Measurements from ENCODE around the gene FOSB. TPM values are rescaled to one million over a fixed set of nuclear protein-coding genes. Genes with fewer than 3 reads are reported as not detected.

FOSB gene
- total RNA-seq, 1 donor from 2014 or later: 20.4 TPM

DNA sequence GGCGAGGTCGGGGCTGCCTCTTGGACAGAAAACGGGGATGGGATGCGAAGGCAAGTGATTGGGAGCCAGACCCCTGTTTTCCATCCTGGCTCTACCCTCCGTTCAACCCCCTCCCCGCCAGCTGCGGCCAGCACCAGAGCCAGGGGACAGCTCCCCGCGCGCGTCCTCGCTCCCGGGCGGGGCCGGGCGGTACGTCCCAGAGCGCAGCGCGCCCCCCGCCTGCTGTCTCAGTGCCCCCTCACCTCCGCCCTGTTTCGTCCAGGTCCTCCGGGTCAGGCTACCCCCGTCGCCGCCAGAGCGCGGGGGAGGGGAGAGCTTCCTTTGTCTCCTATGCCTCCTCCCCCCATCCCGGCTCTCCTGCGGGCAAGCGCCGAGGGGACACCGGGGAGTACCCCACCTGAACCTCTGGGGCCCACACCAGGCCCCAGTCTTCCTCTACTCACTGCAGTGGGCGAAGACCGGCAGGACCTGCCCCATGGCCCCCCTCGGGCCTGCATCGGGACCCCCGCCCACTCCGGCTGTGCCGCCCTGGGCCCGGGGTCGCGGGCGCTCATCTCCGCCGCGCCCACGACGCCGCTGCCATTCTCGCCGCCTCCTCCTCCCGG is 28.7 kb downstream of the FOSB start:
- peak; percentile 53 for DNase-seq
- ChIA-PET POLR2A (interaction anchor here (0.5 to 2.6 kb wide), 12 partner anchors 11 to 495 kb away, joined by 3 to 11 read pairs (median 6); partner anchors contain the start of genes RELB and VASP), CTCF (interaction anchor here (2.0 to 3.8 kb wide), 3 partner anchors 11 to 62 kb away, joined by 5 to 19 read pairs (median 13); no protein-coding TSS in a partner anchor)
- Mint-ChIP-seq H3K4me3 (peak overlapping the region; percentile 85), H3K27ac (no peak overlapping the region), H3K4me1 (peaks cover 45% of the 10 kb centered on the region), H3K27me3 (peaks cover 12% of the 10 kb centered on the region), H3K36me3 (ENCODE audit: low read depth) (no peaks in the 10 kb centered on the region), H3K9me3 (no peaks in the 10 kb centered on the region)
- TF ChIP-seq, protein P1, sequence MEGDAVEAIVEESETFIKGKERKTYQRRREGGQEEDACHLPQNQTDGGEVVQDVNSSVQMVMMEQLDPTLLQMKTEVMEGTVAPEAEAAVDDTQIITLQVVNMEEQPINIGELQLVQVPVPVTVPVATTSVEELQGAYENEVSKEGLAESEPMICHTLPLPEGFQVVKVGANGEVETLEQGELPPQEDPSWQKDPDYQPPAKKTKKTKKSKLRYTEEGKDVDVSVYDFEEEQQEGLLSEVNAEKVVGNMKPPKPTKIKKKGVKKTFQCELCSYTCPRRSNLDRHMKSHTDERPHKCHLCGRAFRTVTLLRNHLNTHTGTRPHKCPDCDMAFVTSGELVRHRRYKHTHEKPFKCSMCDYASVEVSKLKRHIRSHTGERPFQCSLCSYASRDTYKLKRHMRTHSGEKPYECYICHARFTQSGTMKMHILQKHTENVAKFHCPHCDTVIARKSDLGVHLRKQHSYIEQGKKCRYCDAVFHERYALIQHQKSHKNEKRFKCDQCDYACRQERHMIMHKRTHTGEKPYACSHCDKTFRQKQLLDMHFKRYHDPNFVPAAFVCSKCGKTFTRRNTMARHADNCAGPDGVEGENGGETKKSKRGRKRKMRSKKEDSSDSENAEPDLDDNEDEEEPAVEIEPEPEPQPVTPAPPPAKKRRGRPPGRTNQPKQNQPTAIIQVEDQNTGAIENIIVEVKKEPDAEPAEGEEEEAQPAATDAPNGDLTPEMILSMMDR (IDR thresholded peaks at IDR 0.05): no peak
- peak; percentile 10 for ATAC-seq (ENCODE audit: low read depth)
- intact Hi-C loops (cut with micrococcal nuclease): loop anchor here (2.0 to 5.0 kb wide), 3 partner anchors 18 to 419 kb away; partner anchors contain the start of genes GEMIN7, OPA3 and ZNF296

DNA sequence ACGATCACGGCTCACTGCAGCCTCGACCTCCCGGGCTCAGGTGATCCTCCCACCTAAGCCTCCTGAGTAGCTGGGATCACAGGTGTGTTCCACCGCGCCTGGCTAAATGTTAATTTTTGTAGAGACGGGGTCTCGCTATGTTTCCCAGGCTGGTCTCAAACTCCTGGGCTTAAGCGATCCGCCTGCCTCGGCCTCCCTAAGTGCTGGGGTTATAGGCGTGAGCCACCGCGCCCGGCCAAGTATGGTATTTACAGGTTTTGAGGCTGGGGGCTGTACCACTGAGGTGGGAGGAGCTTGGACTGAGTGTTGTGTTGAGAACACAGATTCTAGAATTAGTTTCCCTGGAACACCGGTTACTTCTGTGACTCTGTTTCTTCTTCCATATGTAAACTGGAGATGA is 30.0 kb downstream of the FOSB start:
- TF ChIP-seq, protein P1 (IDR thresholded peaks at IDR 0.05): no peak
- POLR2A ChIA-PET: interaction anchor here (0.5 to 2.6 kb wide), 5 partner anchors 10 to 496 kb away, joined by 3 to 10 read pairs (median 4); partner anchors contain the start of genes ERCC2, RELB and VASP
- Mint-ChIP-seq H3K27me3 (peaks cover 8% of the 10 kb centered on the region), H3K4me1 (peaks cover 57% of the 10 kb centered on the region), H3K27ac (no peak overlapping the region), H3K9me3 (no peaks in the 10 kb centered on the region), H3K4me3 (peak overlapping the region; percentile 74), H3K36me3 (ENCODE audit: low read depth) (no peaks in the 10 kb centered on the region)
- intact Hi-C loops (cut with micrococcal nuclease): loop anchor here (1.0 to 5.0 kb wide), 5 partner anchors 9 to 420 kb away; partner anchors contain the start of genes GEMIN7, OPA3 and ZNF296
- no peak for DNase-seq
- CTCF ChIA-PET: interaction anchor here (2.0 to 3.8 kb wide), 2 partner anchors 18 to 60 kb away, joined by 5 to 13 read pairs; no protein-coding TSS in a partner anchor
- ATAC-seq (ENCODE audit: low read depth): no peak

DNA sequence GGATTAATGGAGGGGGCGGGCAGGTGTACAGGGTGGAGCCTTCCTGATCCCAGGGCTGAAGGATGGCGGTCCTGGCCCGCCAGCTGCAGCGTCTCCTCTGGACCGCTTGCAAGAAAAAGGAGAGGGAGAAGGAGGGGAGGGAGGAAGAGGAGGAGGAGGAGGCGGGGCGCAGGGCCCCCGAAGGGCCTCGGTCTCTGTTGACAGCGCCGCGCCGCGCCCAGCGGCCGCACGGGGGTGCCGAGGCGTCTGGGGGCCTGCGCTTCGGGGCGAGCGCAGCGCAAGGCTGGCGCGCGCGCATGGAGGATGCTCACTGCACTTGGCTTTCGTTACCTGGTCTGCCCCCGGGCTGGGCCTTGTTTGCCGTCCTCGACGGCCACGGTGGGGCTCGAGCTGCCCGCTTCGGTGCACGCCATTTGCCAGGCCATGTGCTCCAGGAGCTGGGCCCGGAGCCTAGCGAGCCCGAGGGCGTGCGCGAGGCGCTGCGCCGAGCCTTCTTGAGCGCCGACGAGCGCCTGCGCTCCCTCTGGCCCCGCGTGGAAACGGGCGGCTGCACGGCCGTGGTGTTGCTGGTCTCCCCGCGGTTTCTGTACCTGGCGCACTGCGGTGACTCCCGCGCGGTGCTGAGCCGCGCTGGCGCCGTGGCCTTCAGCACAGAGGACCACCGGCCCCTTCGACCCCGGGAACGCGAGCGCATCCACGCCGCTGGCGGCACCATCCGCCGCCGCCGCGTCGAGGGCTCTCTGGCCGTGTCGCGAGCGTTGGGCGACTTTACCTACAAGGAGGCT is 30.8 kb downstream of the FOSB start, which contains the start of gene PPM1N:
Gene PPM1N, plus strand, starts transcription at position 33 of the 785 bp plus-strand sequence. Its CDS starts 30 bp downstream, at position 63.
- ATAC-seq (ENCODE audit: low read depth): peak; percentile 38
- H3K4me1 Mint-ChIP-seq: peaks cover 52% of the 10 kb centered on the region
- peak; percentile 62 for DNase-seq
- H3K27me3 Mint-ChIP-seq: peaks cover 5% of the 10 kb centered on the region
- H3K9me3 Mint-ChIP-seq: no peaks in the 10 kb centered on the region
- peak within 1 kb of the TSS; percentile 85 for H3K4me3 Mint-ChIP-seq
- peak within 1 kb of the TSS; percentile 75 for H3K27ac Mint-ChIP-seq
- TF ChIP-seq, protein P1 (IDR thresholded peaks at IDR 0.05): no peak
- CTCF ChIA-PET: interaction anchor here (1.0 to 3.8 kb wide), 6 partner anchors 12 to 60 kb away, joined by 3 to 13 read pairs (median 4); no protein-coding TSS in a partner anchor
- H3K36me3 Mint-ChIP-seq (ENCODE audit: low read depth): no peaks in the 10 kb centered on the region
- POLR2A ChIA-PET: interaction anchor here (0.7 to 2.2 kb wide), 6 partner anchors 10 to 497 kb away, joined by 3 to 11 read pairs (median 4); partner anchors contain the start of gene RELB
- intact Hi-C loops (cut with micrococcal nuclease): loop anchor here (5.0 kb wide), 1 partner anchor 421 kb away; the partner anchor contains the start of genes GEMIN7 and ZNF296

DNA sequence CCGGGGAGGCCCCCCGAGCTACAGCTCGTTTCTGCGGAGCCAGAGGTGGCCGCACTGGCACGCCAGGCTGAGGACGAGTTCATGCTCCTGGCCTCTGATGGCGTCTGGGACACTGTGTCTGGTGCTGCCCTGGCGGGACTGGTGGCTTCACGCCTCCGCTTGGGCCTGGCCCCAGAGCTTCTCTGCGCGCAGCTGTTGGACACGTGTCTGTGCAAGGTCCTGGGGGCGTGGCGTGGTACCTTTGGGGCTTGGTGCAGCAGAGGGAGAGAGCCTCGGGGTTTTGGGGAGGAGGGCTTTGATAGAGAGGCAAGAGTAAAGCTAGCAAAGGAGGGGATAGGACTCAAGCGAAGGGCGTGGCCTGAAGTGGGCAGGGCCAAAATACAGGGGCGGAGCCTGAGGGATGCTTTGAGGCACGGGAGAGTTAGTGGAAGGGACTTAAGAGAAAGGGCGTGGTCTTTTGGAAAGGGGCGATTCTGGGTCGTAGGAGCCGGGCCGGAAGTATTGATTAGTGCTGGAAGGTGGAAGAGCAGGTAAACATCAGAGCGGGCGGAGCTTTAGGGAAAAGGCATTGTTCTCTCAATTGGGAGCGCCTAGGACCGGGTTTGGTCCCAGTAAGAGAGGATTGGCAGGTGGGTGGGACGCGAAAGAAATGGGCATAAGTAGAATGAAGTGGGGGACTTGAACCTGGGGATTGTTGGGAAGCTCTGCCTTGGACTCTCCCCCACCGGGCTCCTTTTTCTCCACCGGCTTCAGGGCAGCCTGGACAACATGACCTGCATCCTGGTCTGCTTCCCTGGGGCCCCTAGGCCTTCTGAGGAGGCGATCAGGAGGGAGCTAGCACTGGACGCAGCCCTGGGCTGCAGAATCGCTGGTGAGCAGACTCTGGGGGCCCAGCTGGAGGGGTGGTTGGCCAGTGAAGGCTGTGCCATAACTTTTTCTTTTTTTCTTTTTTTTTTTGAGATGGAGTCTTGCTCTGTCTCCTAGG is 31.7 kb downstream of the FOSB start:
- H3K4me1 Mint-ChIP-seq: peaks cover 52% of the 10 kb centered on the region
- intact Hi-C loops (cut with micrococcal nuclease): loop anchor here (5.0 kb wide), 1 partner anchor 422 kb away; the partner anchor contains the start of genes GEMIN7 and ZNF296
- peak overlapping the region; percentile 50 for H3K27ac Mint-ChIP-seq
- TF ChIP-seq, protein P1 (IDR thresholded peaks at IDR 0.05): no peak
- peak overlapping the region; percentile 42 for H3K4me3 Mint-ChIP-seq
- no peak for DNase-seq
- H3K27me3 Mint-ChIP-seq: peaks cover 5% of the 10 kb centered on the region
- ATAC-seq (ENCODE audit: low read depth): peak; percentile 20
- ChIA-PET CTCF (interaction anchor here (0.6 to 1.3 kb wide), 7 partner anchors 11 to 143 kb away, joined by 3 to 5 read pairs (median 4); no protein-coding TSS in a partner anchor), POLR2A (interaction anchor here (0.6 to 2.2 kb wide), 7 partner anchors 9 to 538 kb away, joined by 3 to 11 read pairs (median 3); no protein-coding TSS in a partner anchor)
- no peaks in the 10 kb centered on the region for H3K9me3 Mint-ChIP-seq
- no peaks in the 10 kb centered on the region for H3K36me3 Mint-ChIP-seq (ENCODE audit: low read depth)

All from activated B cell treated with CpG ODN at 0.5 μM for 24 hours (primary cell).